Endothelial cell of umbilical vein (primary cell): ENCODE data around the gene ASPHD1. TPM values are rescaled to one million over a fixed set of nuclear protein-coding genes. Genes with fewer than 3 reads are reported as not detected.
A peak's percentile ranks its signal among the peaks of the same experiment; 100 is the strongest.

Source experiments
- BruUV-seq: library from RNA; stranded (reverse); fragments of 400-500 nt; replicated peaks from 2 replicates; lab custom pipeline; 2021; lab: Mats Ljungman, UMichigan
- CTCF ChIA-PET: fragments of 300-600, 350-600 bp; sonication (Branson Sonifier 250); formaldehyde crosslinking; loops from one replicate; lab custom pipeline; 2021; ENCODE audit warnings: antibody characterized with exemption, inconsistent platforms; lab: Charles Lee
- POLR2A ChIA-PET: fragments of 300-600, 350-600 bp; sonication (Branson Sonifier 250); formaldehyde crosslinking; loops from one replicate; lab custom pipeline; 2021; ENCODE audit warnings: antibody characterized with exemption, inconsistent platforms; lab: Charles Lee
- DNase-seq: peaks from one replicate; pipeline ENCODE4 v3.0.0-alpha.2; 2011; ENCODE audit warnings: low read depth, low spot score
- FAIRE-seq: peaks from 2 replicates; lab custom pipeline; 2011; peaks lifted over from hg19 to GRCh38; lab: Jason Lieb, UNC
- H2AFZ ChIP-seq: 2 replicates; pipeline ENCODE4 v1.6.0; 2012; ENCODE audit warnings: low read depth, low read length, control low read depth, inconsistent platforms
- H3K27ac ChIP-seq: 2 replicates; pipeline ENCODE4 v1.5.1; 2011; ENCODE audit warnings: low read depth, mild to moderate bottlenecking, control low read depth, low read length, moderate library complexity; ENCODE audit not compliant: insufficient read depth
- H3K27me3 ChIP-seq, 2 experiments: 2 replicates each; pipeline versions ENCODE4 v1.6.0 to v1.6.1; 2011; ENCODE audit warnings: low read length in 2 of 2, mixed read lengths in 1 of 2; ENCODE audit not compliant: control insufficient read depth in 2 of 2, insufficient read depth in 2 of 2
- H3K36me3 ChIP-seq, 2 experiments: 2 replicates in 1 of 2; 3 replicates in 1 of 2; pipeline ENCODE4 v1.5.1; 2011; ENCODE audit warnings: low read length in 2 of 2, mild to moderate bottlenecking in 1 of 2, moderate library complexity in 1 of 2; ENCODE audit not compliant: control insufficient read depth in 2 of 2, insufficient read depth in 2 of 2; ENCODE audit errors: extremely low read depth in 1 of 2
- H3K4me1 ChIP-seq: 3 replicates; pipeline ENCODE4 v1.5.1; 2011; ENCODE audit warnings: mild to moderate bottlenecking, low read length; ENCODE audit not compliant: control insufficient read depth, insufficient read depth; ENCODE audit errors: extremely low read depth
- H3K4me2 ChIP-seq: 2 replicates; pipeline ENCODE4 v1.6.1; 2011; ENCODE audit warnings: low read length, control low read depth, mixed read lengths; ENCODE audit not compliant: insufficient read depth
- H3K4me3 ChIP-seq, 3 experiments: fragments of 200-600 bp in 1 of 3; sonication (generic), shearing (Covaris generic) in 1 of 3; replicated peaks in 1 of 3; 2 replicates each; pipeline ENCODE4 v1.5.1; 2011 to 2016; ENCODE audit warnings: control low read depth in 3 of 3, low read length in 3 of 3, mild to moderate bottlenecking in 2 of 3, inconsistent platforms in 1 of 3, low read depth in 1 of 3, moderate library complexity in 1 of 3; ENCODE audit not compliant: insufficient read depth in 1 of 3
- H3K79me2 ChIP-seq: 2 replicates; pipeline ENCODE4 v1.6.0; 2012; ENCODE audit warnings: low read length, inconsistent platforms; ENCODE audit not compliant: control insufficient read depth, insufficient read depth
- H3K9ac ChIP-seq: replicated peaks from 2 replicates; pipeline ENCODE3; 2011; ENCODE audit warnings: low read length, control low read depth; ENCODE audit not compliant: insufficient read depth; ENCODE audit errors: extremely low read depth
- H3K9me1 ChIP-seq: replicated peaks from 3 replicates; pipeline ENCODE4 v1.6.0; 2011; ENCODE audit warnings: mild to moderate bottlenecking, low read length; ENCODE audit not compliant: control insufficient read depth, insufficient read depth; ENCODE audit errors: extremely low read depth
- H3K9me3 ChIP-seq: replicated peaks from 2 replicates; pipeline ENCODE4 v1.5.1; 2012; ENCODE audit warnings: low read length, inconsistent platforms; ENCODE audit not compliant: control insufficient read depth, insufficient read depth
- H4K20me1 ChIP-seq: replicated peaks from 2 replicates; pipeline ENCODE3; 2011; ENCODE audit warnings: mild to moderate bottlenecking, low read length; ENCODE audit not compliant: control insufficient read depth, insufficient read depth; ENCODE audit errors: extremely low read depth
- EZH2 ChIP-seq: IDR thresholded peaks from 2 replicates; pipeline ENCODE4 v1.6.1; 2012; ENCODE audit warnings: borderline replicate concordance, low read depth, mild to moderate bottlenecking, moderate library complexity, low read length, inconsistent platforms; ENCODE audit not compliant: severe bottlenecking
- GATA2 ChIP-seq: IDR thresholded peaks from 2 replicates; pipeline ENCODE4 v1.7.0; 2011; ENCODE audit warnings: low read depth, mild to moderate bottlenecking, moderate library complexity, mixed read lengths, low read length; ENCODE audit not compliant: insufficient read length, insufficient read depth
- JUN ChIP-seq: IDR thresholded peaks from 2 replicates; pipeline ENCODE4 v1.6.1; 2011; ENCODE audit warnings: borderline replicate concordance, low read depth; ENCODE audit not compliant: insufficient read length, insufficient read depth
- POLR2A ChIP-seq: IDR thresholded peaks from 2 replicates; pipeline ENCODE4 v1.6.1; 2012; ENCODE audit warnings: low read depth, mild to moderate bottlenecking, control low read depth, low read length
- POLR2AphosphoS5 ChIP-seq: IDR thresholded peaks from 2 replicates; pipeline ENCODE4 v1.6.1; 2012; ENCODE audit warnings: low read depth, mild to moderate bottlenecking, control low read depth, low read length, moderate library complexity; ENCODE audit not compliant: insufficient read depth
- dilution Hi-C: fragments of 300-500 bp; cut with MboI; formaldehyde crosslinking; loops from one replicate; pipeline ENCODE4 v1.15.0; 2019; ENCODE audit warnings: low sequenced_read_pairs; ENCODE audit not compliant: extremely low pct_ligation_motif_present
- intact Hi-C: fragments of 100-400 bp; cut with micrococcal nuclease; formaldehyde crosslinking; loops from one replicate; pipeline ENCODE4 v1.10.0; 2022
- polyA plus RNA-seq, 4 experiments: library from polyadenylated mRNA; depleted of rRNA in 3 of 4; stranded (reverse) in 3 of 4; unstranded in 1 of 4; fragments of >200 nt; gene quantifications; 2 replicates each; pipeline versions ENCODE4 v1.2.1 to v1.2.3, GENCODE V29; 2011 to 2012; ENCODE audit warnings: missing spikeins in 1 of 4
- total RNA-seq: library from RNA; stranded (reverse); gene quantifications from 2 replicates; pipeline ENCODE4 v1.2.3, GENCODE V29; 2021
- TF ChIP-seq, protein P1 (sequence below), 2 donors: IDR thresholded peaks; 1 replicate in 1 of 2; 2 replicates in 1 of 2; pipeline ENCODE4 v1.5.1; 2011; ENCODE audit warnings: low read length in 2 of 2, mild to moderate bottlenecking in 2 of 2, moderate library complexity in 2 of 2, control low read depth in 1 of 2, inconsistent platforms in 1 of 2, low read depth in 1 of 2; ENCODE audit not compliant: insufficient read depth in 1 of 2; ENCODE audit errors: extremely low read depth in 1 of 2

The ASPHD1 gene
- total and polyA plus RNA-seq, 2 donors (not counting 3 experiments of a cell fraction or from before 2014, with no cell fraction given): 0.90 to 1.2 TPM

GRCh38 chr16:29862884-29863668 lies 37.2 kb upstream of the ASPHD1 start, which contains the start of gene CDIPT:
Gene CDIPT, minus strand, starts transcription at chr16:29863226. Its CDS starts 369 bp downstream, at chr16:29862857.
- H3K9ac ChIP-seq: peak within 1 kb of the TSS; percentile 95
- peaks cover 0 to 19% of the 10 kb centered on the region in 2 experiments for H3K36me3 ChIP-seq
- H2AFZ ChIP-seq: peak within 1 kb of the TSS; percentile 93
- peaks cover 7% of the 10 kb centered on the region for H3K4me1 ChIP-seq
- TF ChIP-seq EZH2: no peak
- TF ChIP-seq JUN: no peak
- peak; percentile 51 for TF ChIP-seq POLR2A
- TF ChIP-seq, protein P1, sequence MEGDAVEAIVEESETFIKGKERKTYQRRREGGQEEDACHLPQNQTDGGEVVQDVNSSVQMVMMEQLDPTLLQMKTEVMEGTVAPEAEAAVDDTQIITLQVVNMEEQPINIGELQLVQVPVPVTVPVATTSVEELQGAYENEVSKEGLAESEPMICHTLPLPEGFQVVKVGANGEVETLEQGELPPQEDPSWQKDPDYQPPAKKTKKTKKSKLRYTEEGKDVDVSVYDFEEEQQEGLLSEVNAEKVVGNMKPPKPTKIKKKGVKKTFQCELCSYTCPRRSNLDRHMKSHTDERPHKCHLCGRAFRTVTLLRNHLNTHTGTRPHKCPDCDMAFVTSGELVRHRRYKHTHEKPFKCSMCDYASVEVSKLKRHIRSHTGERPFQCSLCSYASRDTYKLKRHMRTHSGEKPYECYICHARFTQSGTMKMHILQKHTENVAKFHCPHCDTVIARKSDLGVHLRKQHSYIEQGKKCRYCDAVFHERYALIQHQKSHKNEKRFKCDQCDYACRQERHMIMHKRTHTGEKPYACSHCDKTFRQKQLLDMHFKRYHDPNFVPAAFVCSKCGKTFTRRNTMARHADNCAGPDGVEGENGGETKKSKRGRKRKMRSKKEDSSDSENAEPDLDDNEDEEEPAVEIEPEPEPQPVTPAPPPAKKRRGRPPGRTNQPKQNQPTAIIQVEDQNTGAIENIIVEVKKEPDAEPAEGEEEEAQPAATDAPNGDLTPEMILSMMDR (IDR thresholded peaks at IDR 0.05; ENCODE audit: extremely low read depth in 1 of 2, insufficient read depth in 1 of 2, low read depth in 1 of 2, low read length in 2 of 2): peak; percentile 53 to 85
- peak; percentile 58 for TF ChIP-seq GATA2
- TF ChIP-seq POLR2AphosphoS5: peak; percentile 65
- intact Hi-C loops: loop anchor here (1.0 to 2.0 kb wide), 8 partner anchors 39 to 158 kb away; partner anchors contain the start of genes INO80E, KIF22, MVP and TAOK2
- peaks cover 14% of the 10 kb centered on the region for H3K79me2 ChIP-seq
- H4K20me1 ChIP-seq: no peaks in the 10 kb centered on the region
- FAIRE-seq: peak; percentile 99
- H3K9me1 ChIP-seq: no peaks in the 10 kb centered on the region
- POLR2A ChIA-PET: no interaction called here
- H3K4me2 ChIP-seq: peak within 1 kb of the TSS; percentile 91
- BruUV-seq: TSS peak; percentile 38
- CTCF ChIA-PET: interaction anchor here (0.8 to 3.9 kb wide), 8 partner anchors 10 to 110 kb away, joined by 3 to 19 read pairs (median 4); partner anchors contain the start of genes ASPHD1, KIF22 and SEZ6L2
- dilution Hi-C loops: no loop called here
- DNase-seq: peak; percentile 96
- H3K4me3 ChIP-seq: peak within 1 kb of the TSS; percentile 55 to 73 (median 64)
- H3K9me3 ChIP-seq: no peaks in the 10 kb centered on the region
- H3K27me3 ChIP-seq: no peaks in the 10 kb centered on the region
- H3K27ac ChIP-seq: peak within 1 kb of the TSS; percentile 100
